OCI-LY7 (cell line): ENCODE results near the gene SLC9C2.

Experiments used
- CTCF ChIP-seq: fragments of 200-600 bp; sonication (generic); conservative IDR thresholded peaks from 2 replicates; pipeline ENCODE4 v1.5.1; 2014; ENCODE audit warnings: mild to moderate bottlenecking, antibody characterized with exemption, low read length, moderate library complexity, mixed read lengths
- EZH2phosphoT487 ChIP-seq: fragments of 200-600 bp; sonication (generic); IDR thresholded peaks from 2 replicates; pipeline ENCODE4 v1.6.1; 2018; ENCODE audit warnings: low read depth, borderline replicate concordance, mild to moderate bottlenecking, mixed run types, antibody characterized with exemption, low read length, moderate library complexity, mixed read lengths

GRCh38 chr1:173475564-173476196 is 127.2 kb downstream of the SLC9C2 start:
- TF ChIP-seq CTCF (no peak), EZH2phosphoT487 (no peak)
